ENCODE results near the gene EDARADD.

Gene EDARADD

GRCh38 chr1:236394879-236395229 lies 768 bp downstream of the EDARADD start:
- H3K4me3 ChIP-seq (ENCODE audit: low read length) = peak overlapping the region; percentile 73
- peak; percentile 73 for DNase-seq (ENCODE audit: low read depth)
- no peak for TF ChIP-seq CTCF (IDR thresholded peaks at IDR 0.05; ENCODE audit: insufficient read depth, low read depth, low read length, missing control alignments)

DNA sequence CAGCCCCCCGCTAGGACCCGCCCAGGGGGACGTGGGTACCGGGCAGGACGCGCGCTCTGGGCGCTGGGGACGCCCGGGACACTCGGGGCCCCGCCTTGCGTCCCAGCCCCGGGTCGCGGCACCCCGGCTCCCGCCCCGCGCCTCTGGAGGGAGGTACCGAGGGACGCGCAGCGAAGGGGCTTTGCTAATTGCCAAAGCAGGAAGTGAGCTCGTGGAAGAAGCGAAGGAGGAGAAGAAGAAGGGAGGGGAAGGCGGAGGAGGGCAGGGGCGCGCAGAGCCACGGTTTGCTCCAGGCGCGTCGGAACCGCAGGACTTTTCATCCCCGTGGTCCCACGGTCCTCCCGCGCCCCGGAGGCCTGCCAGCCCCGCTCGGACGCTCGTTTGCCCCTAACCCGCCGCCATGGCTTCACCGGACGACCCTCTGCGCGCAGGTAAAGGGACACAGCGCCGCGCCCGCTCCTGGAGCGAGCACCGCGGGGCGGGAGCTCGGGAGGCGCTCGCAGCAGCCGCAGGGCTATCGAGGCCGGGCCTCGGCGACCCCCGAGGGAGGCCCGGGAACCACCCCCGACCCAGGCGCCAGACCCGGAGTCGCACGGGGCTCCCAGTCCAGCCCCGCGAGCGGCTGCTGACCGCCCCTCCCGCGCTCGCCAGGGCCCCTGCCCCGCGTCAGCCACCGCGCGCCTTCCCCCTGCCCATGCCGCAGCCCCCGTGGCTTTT lies 1.3 kb downstream of the EDARADD start:
- DNase-seq (ENCODE audit: low read depth) = peak; percentile 48
- TF ChIP-seq CTCF (IDR thresholded peaks at IDR 0.05; ENCODE audit: insufficient read depth, low read depth, low read length, missing control alignments) = no peak
- peak overlapping the region; percentile 73 for H3K4me3 ChIP-seq (ENCODE audit: low read length)

DNA sequence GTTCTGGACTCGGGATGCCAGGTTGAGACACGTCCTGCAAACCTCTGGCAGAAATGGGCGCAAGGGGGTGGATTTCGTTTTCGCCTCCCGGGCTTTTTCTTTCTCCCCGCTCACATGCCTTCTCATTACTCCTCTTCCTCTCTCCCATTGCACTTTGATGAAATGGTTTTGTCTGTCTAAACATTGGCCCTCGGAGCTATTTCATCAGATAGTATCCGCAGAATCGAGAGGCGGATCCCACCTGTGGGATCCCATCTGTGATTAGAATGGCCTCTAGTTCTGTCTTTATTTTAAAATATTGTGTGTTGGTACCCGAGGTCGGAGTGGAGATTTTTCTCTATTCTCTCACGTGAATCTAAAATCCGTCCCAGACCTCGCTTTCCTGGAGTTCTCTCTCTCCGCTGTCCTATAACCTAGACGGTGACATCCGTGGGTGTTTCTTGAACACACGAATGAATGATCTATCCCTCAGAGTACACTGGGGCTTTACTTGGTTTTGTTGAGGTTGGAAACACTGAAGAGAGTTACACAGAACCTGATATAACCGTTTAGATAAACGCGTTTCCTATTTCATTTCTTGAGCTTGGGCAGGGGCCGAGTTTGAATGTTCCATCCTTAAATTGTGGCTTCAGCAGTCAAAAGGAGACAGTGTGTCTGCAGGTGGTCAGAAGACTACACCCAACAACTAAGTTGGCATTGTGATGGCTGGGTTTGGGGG lies 2.0 kb downstream of the EDARADD start:
- DNase-seq (ENCODE audit: low read depth) = peak; percentile 30
- peak overlapping the region; percentile 73 for H3K4me3 ChIP-seq (ENCODE audit: low read length)
- no peak for TF ChIP-seq CTCF (IDR thresholded peaks at IDR 0.05; ENCODE audit: insufficient read depth, low read depth, low read length, missing control alignments)

DNA sequence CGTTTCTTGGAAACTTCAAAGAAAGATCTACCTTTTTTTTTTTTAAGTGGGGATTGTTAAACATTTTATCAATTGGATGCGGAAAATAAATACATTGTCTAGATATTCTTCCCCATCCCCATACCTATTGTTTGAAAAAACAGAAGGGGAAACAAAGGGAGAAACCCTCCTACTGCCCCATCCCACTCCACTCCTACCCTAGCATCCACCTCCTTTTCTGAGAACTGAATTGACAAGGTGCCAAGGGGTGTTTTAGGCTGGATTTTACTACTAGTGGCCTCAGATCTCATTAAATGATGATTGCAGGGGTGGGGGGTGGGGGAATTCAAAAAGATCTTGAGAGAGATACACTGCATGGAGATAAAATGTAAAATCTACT lies 2.6 kb downstream of the EDARADD start:
- peak overlapping the region; percentile 73 for H3K4me3 ChIP-seq (ENCODE audit: low read length)

GRCh38 chr1:236397173-236397759 lies 3.2 kb downstream of the EDARADD start:
- TF ChIP-seq CTCF (IDR thresholded peaks at IDR 0.05; ENCODE audit: insufficient read depth, low read depth, low read length, missing control alignments) = no peak
- DNase-seq (ENCODE audit: low read depth) = peak; percentile 16
- no peak overlapping the region for H3K4me3 ChIP-seq (ENCODE audit: low read length)

More for the DNA sequence above, 2.6 kb downstream of the EDARADD start:
- TF ChIP-seq CTCF (IDR thresholded peaks at IDR 0.05; ENCODE audit: insufficient read depth, low read depth, low read length, missing control alignments) = no peak
- no peak for DNase-seq (ENCODE audit: low read depth)

- TF ChIP-seq CTCF (IDR thresholded peaks at IDR 0.05; ENCODE audit: insufficient read depth, low read depth, low read length, missing control alignments) = no peak
- H3K4me3 ChIP-seq (ENCODE audit: low read length) = no peak overlapping the region
- no peak for DNase-seq (ENCODE audit: low read depth)
Observed at GRCh38 chr1:236398538-236398937, 4.5 kb downstream of the EDARADD start.

Measured in epithelial cell of esophagus (primary cell).